HG03354 (cell line): ENCODE data around the gene ZMIZ2.
A peak's percentile ranks its signal among the peaks of the same experiment; 100 is the strongest.
"Not testable (repeated sequence)": the region's sequence is repeated elsewhere in the genome, so short reads cannot be mapped to it uniquely, and the experiment has no call there.

ENCODE experiments used
- ATAC-seq: cut with Tn5 transposase; IDR thresholded peaks from one replicate; pipeline ENCODE4 v1.9.1; 2021; ENCODE audit warnings: mild to moderate bottlenecking; ENCODE audit not compliant: unreplicated experiment, poor library complexity, severe bottlenecking

The ZMIZ2 gene

GRCh38 chr7:44769376-44769775 lies 20.7 kb downstream of the ZMIZ2 start:
- peak; percentile 16 for ATAC-seq

- peak; percentile 77 for ATAC-seq
These were observed 21.2 kb downstream of the ZMIZ2 start for GRCh38 chr7:44769776-44770294.

- no peak for ATAC-seq
These were observed 22.7 kb downstream of the ZMIZ2 start for GRCh38 chr7:44771358-44771757.

GRCh38 chr7:44772440-44772839 lies 23.8 kb downstream of the ZMIZ2 start:
- no peak for ATAC-seq

- ATAC-seq = no peak
These were observed 24.2 kb downstream of the ZMIZ2 start for GRCh38 chr7:44772867-44773266.

- not testable (repeated sequence) for ATAC-seq
These were observed 25.8 kb downstream of the ZMIZ2 start for GRCh38 chr7:44774486-44774885.

- no peak for ATAC-seq
These were observed 26.9 kb downstream of the ZMIZ2 start for GRCh38 chr7:44775383-44776107.

- ATAC-seq = no peak
These were observed 27.6 kb downstream of the ZMIZ2 start for GRCh38 chr7:44776211-44776610.

GRCh38 chr7:44782460-44782859 lies 33.8 kb downstream of the ZMIZ2 start:
- ATAC-seq = no peak

- no peak for ATAC-seq
These were observed 34.8 kb downstream of the ZMIZ2 start for GRCh38 chr7:44783407-44783806.

GRCh38 chr7:44784364-44784763 lies 35.7 kb downstream of the ZMIZ2 start:
- ATAC-seq = no peak

- not testable (repeated sequence) for ATAC-seq
These were observed 36.6 kb downstream of the ZMIZ2 start for GRCh38 chr7:44785218-44785617.

- ATAC-seq = no peak
These were observed 38.4 kb downstream of the ZMIZ2 start for GRCh38 chr7:44787041-44787440.

- ATAC-seq = no peak
These were observed 39.1 kb downstream of the ZMIZ2 start for GRCh38 chr7:44787762-44788161.

- no peak for ATAC-seq
These were observed 41.3 kb downstream of the ZMIZ2 start for GRCh38 chr7:44789990-44790389.

GRCh38 chr7:44791278-44792219 lies 42.9 kb downstream of the ZMIZ2 start:
- ATAC-seq = no peak

- no peak for ATAC-seq
These were observed 45.3 kb downstream of the ZMIZ2 start for GRCh38 chr7:44793919-44794318.

- no peak for ATAC-seq
These were observed 45.7 kb downstream of the ZMIZ2 start for GRCh38 chr7:44794331-44794730.

- ATAC-seq = peak; percentile 35
These were observed 47.4 kb downstream of the ZMIZ2 start for GRCh38 chr7:44796034-44796503.

GRCh38 chr7:44796504-44797328 lies 48.1 kb downstream of the ZMIZ2 start, which contains the start of gene PPIA:
Gene PPIA, plus strand, starts transcription at chr7:44796681. Its CDS starts 44 bp downstream, at chr7:44796725.
- peak; percentile 88 for ATAC-seq
